BJ (cell line): Measurements from ENCODE around the gene UBXN2A. TPM values are rescaled to one million over a fixed set of nuclear protein-coding genes. Genes with fewer than 3 reads are reported as not detected.

Source experiments
- CTCF ChIA-PET: fragments of 350-600 bp; formaldehyde crosslinking; extraction: SDS; loops from one replicate; lab custom pipeline; 2021; ENCODE audit warnings: antibody characterized with exemption, inconsistent platforms; lab: Yijun Ruan, JAX
- POLR2A ChIA-PET: fragments of 300-600 bp; sonication (Branson Sonifier 250); formaldehyde crosslinking; extraction: SDS; loops from one replicate; lab custom pipeline; 2021; ENCODE audit warnings: antibody characterized with exemption; lab: Charles Lee
- DNase-seq: peaks from one replicate; pipeline ENCODE4 v3.0.0-alpha.2; 2011; ENCODE audit warnings: low read depth
- H3K27me3 ChIP-seq: 2 replicates; pipeline ENCODE4 v1.6.0; 2011; ENCODE audit warnings: low read length; ENCODE audit not compliant: control insufficient read depth, insufficient read depth
- H3K36me3 ChIP-seq: 2 replicates; pipeline ENCODE4 v1.5.1; 2011; ENCODE audit warnings: low read length; ENCODE audit not compliant: control insufficient read depth, insufficient read depth
- H3K4me3 ChIP-seq: 2 replicates; pipeline ENCODE4 v1.5.1; 2011; ENCODE audit warnings: low read depth, mild to moderate bottlenecking, control low read depth, low read length
- polyA plus RNA-seq: library from polyadenylated mRNA; depleted of rRNA; stranded (reverse); fragments of >200 nt; gene quantifications from 2 replicates; pipeline ENCODE4 v1.2.3, GENCODE V29; 2011
- TF ChIP-seq, protein P1 (sequence below): IDR thresholded peaks from 2 replicates; pipeline ENCODE4 v1.5.1; 2011; ENCODE audit warnings: low read depth, mild to moderate bottlenecking, control low read depth, inconsistent platforms, low read length, moderate library complexity; ENCODE audit not compliant: insufficient read depth

The UBXN2A gene
- polyA plus RNA-seq, 1 experiment = 5.8 TPM

- H3K27me3 ChIP-seq = no peaks in the 10 kb centered on the region
- TF ChIP-seq, protein P1, sequence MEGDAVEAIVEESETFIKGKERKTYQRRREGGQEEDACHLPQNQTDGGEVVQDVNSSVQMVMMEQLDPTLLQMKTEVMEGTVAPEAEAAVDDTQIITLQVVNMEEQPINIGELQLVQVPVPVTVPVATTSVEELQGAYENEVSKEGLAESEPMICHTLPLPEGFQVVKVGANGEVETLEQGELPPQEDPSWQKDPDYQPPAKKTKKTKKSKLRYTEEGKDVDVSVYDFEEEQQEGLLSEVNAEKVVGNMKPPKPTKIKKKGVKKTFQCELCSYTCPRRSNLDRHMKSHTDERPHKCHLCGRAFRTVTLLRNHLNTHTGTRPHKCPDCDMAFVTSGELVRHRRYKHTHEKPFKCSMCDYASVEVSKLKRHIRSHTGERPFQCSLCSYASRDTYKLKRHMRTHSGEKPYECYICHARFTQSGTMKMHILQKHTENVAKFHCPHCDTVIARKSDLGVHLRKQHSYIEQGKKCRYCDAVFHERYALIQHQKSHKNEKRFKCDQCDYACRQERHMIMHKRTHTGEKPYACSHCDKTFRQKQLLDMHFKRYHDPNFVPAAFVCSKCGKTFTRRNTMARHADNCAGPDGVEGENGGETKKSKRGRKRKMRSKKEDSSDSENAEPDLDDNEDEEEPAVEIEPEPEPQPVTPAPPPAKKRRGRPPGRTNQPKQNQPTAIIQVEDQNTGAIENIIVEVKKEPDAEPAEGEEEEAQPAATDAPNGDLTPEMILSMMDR = no peak
- CTCF ChIA-PET = no interaction called here
- POLR2A ChIA-PET = no interaction called here
- H3K36me3 ChIP-seq = no peaks in the 10 kb centered on the region
- DNase-seq = no peak
- H3K4me3 ChIP-seq = no peak overlapping the region
These were observed 76.8 kb downstream of the UBXN2A start for GRCh38 chr2:24016853-24017703.

- no peaks in the 10 kb centered on the region for H3K27me3 ChIP-seq
- POLR2A ChIA-PET = no interaction called here
- H3K36me3 ChIP-seq = no peaks in the 10 kb centered on the region
- TF ChIP-seq, protein P1 = no peak
- no peak for DNase-seq
- CTCF ChIA-PET = no interaction called here
- H3K4me3 ChIP-seq = no peak overlapping the region
These were observed 77.4 kb downstream of the UBXN2A start for GRCh38 chr2:24017711-24018110.

- 0 out of 2 replicates have a peak, but pooled peaks cover 1% of the 10 kb centered on the region for H3K36me3 ChIP-seq
- H3K4me3 ChIP-seq = no peak overlapping the region
- H3K27me3 ChIP-seq = no peaks in the 10 kb centered on the region
- DNase-seq = no peak
- CTCF ChIA-PET = no interaction called here
- POLR2A ChIA-PET = no interaction called here
- TF ChIP-seq, protein P1 = no peak
These were observed 78.0 kb downstream of the UBXN2A start for GRCh38 chr2:24018241-24018640.

- Histone ChIP-seq H3K27me3 (no peaks in the 10 kb centered on the region), H3K36me3 (peaks cover 3% of the 10 kb centered on the region; the same call in 1 of the 2 replicates), H3K4me3 (no peak overlapping the region)
- DNase-seq = no peak
- ChIA-PET POLR2A (no interaction called here), CTCF (no interaction called here)
- TF ChIP-seq, protein P1 = no peak
These were observed 79.5 kb downstream of the UBXN2A start for GRCh38 chr2:24019729-24020128.

- ChIA-PET POLR2A (no interaction called here), CTCF (no interaction called here)
- H3K27me3 ChIP-seq = no peaks in the 10 kb centered on the region
- H3K36me3 ChIP-seq = peaks cover 5% of the 10 kb centered on the region; the same call in 1 of the 2 replicates
- TF ChIP-seq, protein P1 = no peak
- H3K4me3 ChIP-seq = no peak overlapping the region
- DNase-seq = no peak
These were observed 80.0 kb downstream of the UBXN2A start for GRCh38 chr2:24020244-24020643.
